NB4 (cell line): ENCODE data around the gene LY86.

Source experiments
- DNase-seq: peaks from one replicate; pipeline ENCODE4 v3.0.0; 2010; ENCODE audit warnings: low read depth
- H3K4me3 ChIP-seq: one replicate; pipeline ENCODE4 v1.5.1; 2011; ENCODE audit warnings: mild to moderate bottlenecking, low read depth, low read length, moderate library complexity
- CTCF ChIP-seq: IDR thresholded peaks from one replicate; pipeline ENCODE4 v1.5.1; 2012; ENCODE audit warnings: low read depth, low read length
- MAX ChIP-seq: IDR thresholded peaks from 2 replicates; pipeline ENCODE4 v1.6.1; 2011; ENCODE audit warnings: low read depth, low read length
- MYC ChIP-seq: IDR thresholded peaks from 2 replicates; pipeline ENCODE4 v1.6.1; 2011; ENCODE audit warnings: low read depth, low read length
- POLR2A ChIP-seq: IDR thresholded peaks from 2 replicates; pipeline ENCODE4 v1.6.1; 2011; ENCODE audit warnings: mild to moderate bottlenecking; ENCODE audit not compliant: insufficient read length; ENCODE audit errors: extremely low read depth

Gene LY86

GRCh38 chr6:6657820-6658217, 69.3 kb downstream of the LY86 start:
- no peak for TF ChIP-seq MAX
- no peak for TF ChIP-seq CTCF
- TF ChIP-seq MYC, result no peak
- TF ChIP-seq POLR2A, result no peak
- no peak overlapping the region for H3K4me3 ChIP-seq
- no peak for DNase-seq

- no peak overlapping the region for H3K4me3 ChIP-seq
- TF ChIP-seq CTCF (no peak), POLR2A (peak; percentile 20), MYC (peak; percentile 94), MAX (peak; percentile 98)
- peak; percentile 93 for DNase-seq
Measured at GRCh38 chr6:6659600-6660327, 71.2 kb downstream of the LY86 start.

- H3K4me3 ChIP-seq, result no peak overlapping the region
- peak; percentile 14 for DNase-seq
- no peak for TF ChIP-seq MAX
- TF ChIP-seq MYC, result no peak
- no peak for TF ChIP-seq CTCF
- TF ChIP-seq POLR2A, result no peak
Measured at GRCh38 chr6:6660339-6661045, 72.0 kb downstream of the LY86 start.

- H3K4me3 ChIP-seq, result no peak overlapping the region
- TF ChIP-seq CTCF (no peak), MAX (no peak), POLR2A (no peak), MYC (no peak)
- DNase-seq, result peak; percentile 38
Measured at GRCh38 chr6:6661191-6661590, 72.7 kb downstream of the LY86 start.

GRCh38 chr6:6661684-6662083, 73.2 kb downstream of the LY86 start:
- peak; percentile 97 for DNase-seq
- H3K4me3 ChIP-seq, result no peak overlapping the region
- TF ChIP-seq MYC (peak; percentile 74), MAX (peak; percentile 63), CTCF (no peak), POLR2A (no peak)
